Stimulated activated CD4-positive, alpha-beta T cell treated with anti-CD3 and anti-CD28 coated beads, Interleukin-2, amount 100 ng/mL, for 24 hours (primary cell): Measurements from ENCODE around the gene NBPF1.
"Not testable (repeated sequence)": the region's sequence is repeated elsewhere in the genome, so short reads cannot be mapped to it uniquely, and the experiment has no call there.

Experiments
- DNase-seq, 2 donors: peaks; one replicate each; pipeline ENCODE4 v3.0.0-alpha.2; 2020

The NBPF1 gene

GRCh38 chr1:16605532-16606505 lies 7.5 kb downstream of the NBPF1 start:
- DNase-seq: peak in 1 of 2 donors; percentile 13

GRCh38 chr1:16605213-16605525 lies 8.2 kb downstream of the NBPF1 start:
- DNase-seq: no peak

- not testable (repeated sequence) for DNase-seq
Observed at GRCh38 chr1:16604514-16605212, 8.7 kb downstream of the NBPF1 start.

- DNase-seq: not testable (repeated sequence)
Observed at GRCh38 chr1:16603623-16604022, 9.7 kb downstream of the NBPF1 start.

GRCh38 chr1:16602336-16603011 lies 10.9 kb downstream of the NBPF1 start:
- not testable (repeated sequence) for DNase-seq

GRCh38 chr1:16600855-16601786 lies 12.2 kb downstream of the NBPF1 start:
- DNase-seq: not testable (repeated sequence)

GRCh38 chr1:16599326-16599725 lies 14.0 kb downstream of the NBPF1 start:
- DNase-seq: not testable (repeated sequence)

GRCh38 chr1:16595216-16595615 lies 18.1 kb downstream of the NBPF1 start:
- not testable (repeated sequence) for DNase-seq

GRCh38 chr1:16591845-16592244 lies 21.5 kb downstream of the NBPF1 start:
- DNase-seq: not testable (repeated sequence)

- not testable (repeated sequence) for DNase-seq
Observed at GRCh38 chr1:16588081-16588480, 25.3 kb downstream of the NBPF1 start.

GRCh38 chr1:16587639-16588038 lies 25.7 kb downstream of the NBPF1 start:
- DNase-seq: not testable (repeated sequence)

- not testable (repeated sequence) for DNase-seq
Observed at GRCh38 chr1:16565324-16565723, 48.0 kb downstream of the NBPF1 start.

GRCh38 chr1:16561035-16561434 lies 52.3 kb downstream of the NBPF1 start:
- not testable (repeated sequence) for DNase-seq

- DNase-seq: not testable (repeated sequence)
Observed at GRCh38 chr1:16560498-16560897, 52.9 kb downstream of the NBPF1 start.

GRCh38 chr1:16559688-16560087 lies 53.7 kb downstream of the NBPF1 start:
- DNase-seq: not testable (repeated sequence)

- not testable (repeated sequence) for DNase-seq
Observed at GRCh38 chr1:16557034-16557433, 56.3 kb downstream of the NBPF1 start.

GRCh38 chr1:16553244-16553643 lies 60.1 kb downstream of the NBPF1 start:
- not testable (repeated sequence) for DNase-seq

GRCh38 chr1:16550212-16550918 lies 63.0 kb downstream of the NBPF1 start:
- DNase-seq: not testable (repeated sequence)

- DNase-seq: not testable (repeated sequence)
Observed at GRCh38 chr1:16549545-16549944, 63.8 kb downstream of the NBPF1 start.

- DNase-seq: not testable (repeated sequence)
Observed at GRCh38 chr1:16547502-16548241, 65.7 kb downstream of the NBPF1 start.

- DNase-seq: peak in 1 of 2 donors; percentile 49
Observed at GRCh38 chr1:16545682-16546095, 67.7 kb downstream of the NBPF1 start.
